CD4-positive, alpha-beta T cell treated with Interleukin-17A for 1 hour (primary cell): Measurements from ENCODE around the gene TGFBR2.

Experiments used
- DNase-seq: peaks from one replicate; pipeline ENCODE4 v3.0.0-alpha.2; 2020

The TGFBR2 gene

GRCh38 chr3:30638685-30639412 lies 32.4 kb downstream of the TGFBR2 start:
- no peak for DNase-seq

GRCh38 chr3:30639937-30640336 lies 33.5 kb downstream of the TGFBR2 start:
- no peak for DNase-seq

- no peak for DNase-seq
Measured at GRCh38 chr3:30640851-30641250, 34.5 kb downstream of the TGFBR2 start.

GRCh38 chr3:30641416-30642251 lies 35.2 kb downstream of the TGFBR2 start:
- no peak for DNase-seq

GRCh38 chr3:30642849-30643361 lies 36.5 kb downstream of the TGFBR2 start:
- DNase-seq, result no peak

GRCh38 chr3:30643763-30644462 lies 37.5 kb downstream of the TGFBR2 start:
- peak; percentile 77 for DNase-seq

GRCh38 chr3:30644615-30645014 lies 38.2 kb downstream of the TGFBR2 start:
- peak; percentile 77 for DNase-seq

GRCh38 chr3:30645077-30645476 lies 38.7 kb downstream of the TGFBR2 start:
- no peak for DNase-seq

GRCh38 chr3:30646181-30646876 lies 39.9 kb downstream of the TGFBR2 start:
- DNase-seq, result no peak

GRCh38 chr3:30646961-30647752 lies 40.8 kb downstream of the TGFBR2 start:
- DNase-seq, result no peak

- DNase-seq, result no peak
Measured at GRCh38 chr3:30648670-30649357, 42.4 kb downstream of the TGFBR2 start.

GRCh38 chr3:30649572-30650318 lies 43.3 kb downstream of the TGFBR2 start:
- DNase-seq, result no peak

GRCh38 chr3:30650348-30650995 lies 44.1 kb downstream of the TGFBR2 start:
- no peak for DNase-seq

- DNase-seq, result no peak
Measured at GRCh38 chr3:30654269-30654668, 47.9 kb downstream of the TGFBR2 start.

- DNase-seq, result peak; percentile 75
Measured at GRCh38 chr3:30655187-30655812, 48.9 kb downstream of the TGFBR2 start.

GRCh38 chr3:30656624-30657141 lies 50.3 kb downstream of the TGFBR2 start:
- no peak for DNase-seq

GRCh38 chr3:30657914-30658313 lies 51.5 kb downstream of the TGFBR2 start:
- peak; percentile 54 for DNase-seq

GRCh38 chr3:30658328-30659052 lies 52.1 kb downstream of the TGFBR2 start:
- DNase-seq, result peak; percentile 74
